ENCODE results near the gene TDG.

TDG gene

GRCh38 chr12:103947871-103948555, 17.7 kb upstream of the TDG start:
- TF ChIP-seq GATA1 (IDR thresholded peaks at IDR 0.05; ENCODE audit: low read depth, low read length) (no peak), POLR2A (IDR thresholded peaks at IDR 0.05; ENCODE audit: low read length) (no peak)
- DNase-seq = peak in 1 of 2 experiments; percentile 10

GRCh38 chr12:103948746-103949406, 16.8 kb upstream of the TDG start:
- DNase-seq = no peak
- TF ChIP-seq GATA1 (IDR thresholded peaks at IDR 0.05; ENCODE audit: low read depth, low read length) = no peak

GRCh38 chr12:103952497-103952896, 13.2 kb upstream of the TDG start:
- DNase-seq = no peak
- TF ChIP-seq GATA1 (IDR thresholded peaks at IDR 0.05; ENCODE audit: low read depth, low read length) (no peak), POLR2A (IDR thresholded peaks at IDR 0.05; ENCODE audit: low read length) (no peak)

GRCh38 chr12:103955811-103956508, 9.7 kb upstream of the TDG start:
- DNase-seq = peak; percentile 46 to 51

GRCh38 chr12:103956509-103957027, 9.1 kb upstream of the TDG start:
- TF ChIP-seq GATA1 (IDR thresholded peaks at IDR 0.05; ENCODE audit: low read depth, low read length) = no peak
- TF ChIP-seq POLR2A (IDR thresholded peaks at IDR 0.05; ENCODE audit: low read length) = no peak
- no peak for DNase-seq

More at GRCh38 chr12:103955811-103956508, 9.7 kb upstream of the TDG start:
- TF ChIP-seq GATA1 (IDR thresholded peaks at IDR 0.05; ENCODE audit: low read depth, low read length) (no peak), POLR2A (IDR thresholded peaks at IDR 0.05; ENCODE audit: low read length) (no peak)

- TF ChIP-seq GATA1 (IDR thresholded peaks at IDR 0.05; ENCODE audit: low read depth, low read length) (no peak), POLR2A (IDR thresholded peaks at IDR 0.05; ENCODE audit: low read length) (no peak)
- no peak for DNase-seq
These were observed 7.7 kb upstream of the TDG start for GRCh38 chr12:103957865-103958388.

GRCh38 chr12:103958621-103959020, 7.1 kb upstream of the TDG start:
- DNase-seq = no peak
- no peak for TF ChIP-seq POLR2A (IDR thresholded peaks at IDR 0.05; ENCODE audit: low read length)

GRCh38 chr12:103960616-103961227, 5.0 kb upstream of the TDG start:
- peak; percentile 43 to 67 for DNase-seq
- no peak for TF ChIP-seq POLR2A (IDR thresholded peaks at IDR 0.05; ENCODE audit: low read length)

- TF ChIP-seq POLR2A (IDR thresholded peaks at IDR 0.05; ENCODE audit: low read length) (no peak), GATA1 (IDR thresholded peaks at IDR 0.05; ENCODE audit: low read depth, low read length) (no peak)
- no peak for DNase-seq
These were observed 3.2 kb upstream of the TDG start for GRCh38 chr12:103962493-103962892.

GRCh38 chr12:103964805-103965204, 867 bp upstream of the TDG start:
- DNase-seq = no peak
- TF ChIP-seq GATA1 (IDR thresholded peaks at IDR 0.05; ENCODE audit: low read depth, low read length) (no peak), POLR2A (IDR thresholded peaks at IDR 0.05; ENCODE audit: low read length) (no peak)

GRCh38 chr12:103965255-103965589, 450 bp upstream of the TDG start:
- peak in 1 of 2 experiments; percentile 58 for DNase-seq
- TF ChIP-seq GATA1 (IDR thresholded peaks at IDR 0.05; ENCODE audit: low read depth, low read length) (no peak), POLR2A (IDR thresholded peaks at IDR 0.05; ENCODE audit: low read length) (no peak)

- peak; percentile 17 to 53 for DNase-seq
- TF ChIP-seq POLR2A (IDR thresholded peaks at IDR 0.05; ENCODE audit: low read length) (no peak), GATA1 (IDR thresholded peaks at IDR 0.05; ENCODE audit: low read depth, low read length) (no peak)
These were observed 1.1 kb downstream of the TDG start for GRCh38 chr12:103966736-103967135.

- no peak for DNase-seq
- no peak for TF ChIP-seq POLR2A (IDR thresholded peaks at IDR 0.05; ENCODE audit: low read length)
These were observed 3.7 kb downstream of the TDG start for GRCh38 chr12:103969391-103969790.

GRCh38 chr12:103973909-103974308, 8.2 kb downstream of the TDG start:
- TF ChIP-seq POLR2A (IDR thresholded peaks at IDR 0.05; ENCODE audit: low read length) (no peak), GATA1 (IDR thresholded peaks at IDR 0.05; ENCODE audit: low read depth, low read length) (no peak)
- DNase-seq = no peak

Measured in erythroblast (primary cell).